ENCODE data around the gene OR9A2.
A peak's percentile ranks its signal among the peaks of the same experiment; 100 is the strongest.
"Not testable (repeated sequence)": the region's sequence is repeated elsewhere in the genome, so short reads cannot be mapped to it uniquely, and the experiment has no call there.

The OR9A2 gene

GRCh38 chr7:143018931-143019330 is 8.0 kb downstream of the OR9A2 start:
- no peak for DNase-seq (ENCODE audit: low read depth, low spot score)

GRCh38 chr7:143016996-143017395 is 9.9 kb downstream of the OR9A2 start:
- DNase-seq (ENCODE audit: low read depth, low spot score), result no peak

GRCh38 chr7:143015926-143016490 is 10.9 kb downstream of the OR9A2 start:
- no peak for DNase-seq (ENCODE audit: low read depth, low spot score)

GRCh38 chr7:143015084-143015483 is 11.8 kb downstream of the OR9A2 start:
- DNase-seq (ENCODE audit: low read depth, low spot score), result peak; percentile 8

- DNase-seq (ENCODE audit: low read depth, low spot score), result no peak
These were observed 13.0 kb downstream of the OR9A2 start for GRCh38 chr7:143013893-143014292.

GRCh38 chr7:143013473-143013872 is 13.5 kb downstream of the OR9A2 start:
- no peak for DNase-seq (ENCODE audit: low read depth, low spot score)

- no peak for DNase-seq (ENCODE audit: low read depth, low spot score)
These were observed 14.5 kb downstream of the OR9A2 start for GRCh38 chr7:143012409-143012808.

GRCh38 chr7:143012001-143012400 is 14.9 kb downstream of the OR9A2 start:
- DNase-seq (ENCODE audit: low read depth, low spot score), result no peak

GRCh38 chr7:143008007-143008901 is 18.7 kb downstream of the OR9A2 start:
- peak; percentile 91 for DNase-seq (ENCODE audit: low read depth, low spot score)

- DNase-seq (ENCODE audit: low read depth, low spot score), result no peak
These were observed 21.2 kb downstream of the OR9A2 start for GRCh38 chr7:143005632-143006260.

GRCh38 chr7:143003393-143004051 is 23.4 kb downstream of the OR9A2 start:
- DNase-seq (ENCODE audit: low read depth, low spot score), result peak; percentile 22

GRCh38 chr7:143002898-143003297 is 24.0 kb downstream of the OR9A2 start:
- DNase-seq (ENCODE audit: low read depth, low spot score), result no peak

- peak; percentile 8 for DNase-seq (ENCODE audit: low read depth, low spot score)
These were observed 24.8 kb downstream of the OR9A2 start for GRCh38 chr7:143002106-143002505.

GRCh38 chr7:143000648-143001047 is 26.3 kb downstream of the OR9A2 start:
- no peak for DNase-seq (ENCODE audit: low read depth, low spot score)

GRCh38 chr7:142999793-143000192 is 27.1 kb downstream of the OR9A2 start:
- no peak for DNase-seq (ENCODE audit: low read depth, low spot score)

GRCh38 chr7:142998966-142999365 is 28.0 kb downstream of the OR9A2 start:
- no peak for DNase-seq (ENCODE audit: low read depth, low spot score)

GRCh38 chr7:142997456-142997989 is 29.4 kb downstream of the OR9A2 start:
- peak; percentile 4 for DNase-seq (ENCODE audit: low read depth, low spot score)

GRCh38 chr7:142992427-142992826 is 34.5 kb downstream of the OR9A2 start:
- DNase-seq (ENCODE audit: low read depth, low spot score), result no peak

- DNase-seq (ENCODE audit: low read depth, low spot score), result no peak
These were observed 42.6 kb downstream of the OR9A2 start for GRCh38 chr7:142984297-142984696.

GRCh38 chr7:142983825-142984224 is 43.1 kb downstream of the OR9A2 start:
- no peak for DNase-seq (ENCODE audit: low read depth, low spot score)

- not testable (repeated sequence) for DNase-seq (ENCODE audit: low read depth, low spot score)
These were observed 48.5 kb downstream of the OR9A2 start for GRCh38 chr7:142978402-142978801.
